Neural cell (in vitro differentiated cells): ENCODE data around the gene AKR1B15.

Source experiments
- EP300 ChIP-seq: fragments of 450-650 bp; conservative IDR thresholded peaks from 2 replicates; pipeline ENCODE4 v1.6.1; 2014; ENCODE audit warnings: antibody characterized with exemption, mild to moderate bottlenecking, moderate library complexity; ENCODE audit not compliant: poor library complexity, severe bottlenecking
- EZH2 ChIP-seq: fragments of 200-600, 300-800 bp; shearing (Covaris generic), sonication (generic); IDR thresholded peaks from 2 replicates; pipeline ENCODE4 v1.6.1; 2014; ENCODE audit warnings: antibody characterized with exemption, low read length, borderline replicate concordance, mild to moderate bottlenecking; ENCODE audit not compliant: insufficient read depth, poor library complexity, severe bottlenecking
- MXI1 ChIP-seq: fragments of 450-650 bp; conservative IDR thresholded peaks from 2 replicates; pipeline ENCODE4 v1.6.1; 2014; ENCODE audit warnings: antibody characterized with exemption, mild to moderate bottlenecking; ENCODE audit not compliant: poor library complexity, severe bottlenecking
- SMC3 ChIP-seq: fragments of 450-650 bp; conservative IDR thresholded peaks from 2 replicates; pipeline ENCODE4 v1.6.1; 2014; ENCODE audit warnings: antibody characterized with exemption, mild to moderate bottlenecking, moderate library complexity; ENCODE audit not compliant: poor library complexity
- TF ChIP-seq, protein P1 (sequence below): fragments of 450-650 bp; IDR thresholded peaks from 2 replicates; pipeline ENCODE4 v1.5.1; 2014; ENCODE audit warnings: antibody characterized with exemption, mild to moderate bottlenecking, moderate library complexity; ENCODE audit not compliant: poor library complexity, severe bottlenecking
- TF ChIP-seq, protein P2 (sequence below): IDR thresholded peaks from 2 replicates; pipeline ENCODE4 v1.6.1; 2012; ENCODE audit warnings: borderline replicate concordance

DNA sequence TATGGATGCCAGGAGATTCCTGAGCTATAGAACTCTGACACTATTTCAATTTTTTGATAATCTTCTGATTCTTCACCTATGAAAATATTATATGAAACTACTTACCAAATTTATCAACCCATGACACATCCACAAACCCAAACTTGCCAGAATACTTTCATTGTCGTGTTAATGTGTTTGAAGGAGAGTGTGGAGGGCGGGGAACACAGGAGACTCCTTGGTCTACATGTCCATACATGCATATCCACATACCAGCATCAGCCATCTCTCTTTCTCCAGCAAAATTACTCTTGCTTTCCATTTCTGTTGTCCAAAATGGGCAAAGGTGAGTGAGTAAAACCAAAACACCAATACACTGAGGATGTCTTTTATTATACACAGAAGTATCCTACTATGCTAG is 74.3 kb downstream of the AKR1B15 start:
- TF ChIP-seq, protein P1, sequence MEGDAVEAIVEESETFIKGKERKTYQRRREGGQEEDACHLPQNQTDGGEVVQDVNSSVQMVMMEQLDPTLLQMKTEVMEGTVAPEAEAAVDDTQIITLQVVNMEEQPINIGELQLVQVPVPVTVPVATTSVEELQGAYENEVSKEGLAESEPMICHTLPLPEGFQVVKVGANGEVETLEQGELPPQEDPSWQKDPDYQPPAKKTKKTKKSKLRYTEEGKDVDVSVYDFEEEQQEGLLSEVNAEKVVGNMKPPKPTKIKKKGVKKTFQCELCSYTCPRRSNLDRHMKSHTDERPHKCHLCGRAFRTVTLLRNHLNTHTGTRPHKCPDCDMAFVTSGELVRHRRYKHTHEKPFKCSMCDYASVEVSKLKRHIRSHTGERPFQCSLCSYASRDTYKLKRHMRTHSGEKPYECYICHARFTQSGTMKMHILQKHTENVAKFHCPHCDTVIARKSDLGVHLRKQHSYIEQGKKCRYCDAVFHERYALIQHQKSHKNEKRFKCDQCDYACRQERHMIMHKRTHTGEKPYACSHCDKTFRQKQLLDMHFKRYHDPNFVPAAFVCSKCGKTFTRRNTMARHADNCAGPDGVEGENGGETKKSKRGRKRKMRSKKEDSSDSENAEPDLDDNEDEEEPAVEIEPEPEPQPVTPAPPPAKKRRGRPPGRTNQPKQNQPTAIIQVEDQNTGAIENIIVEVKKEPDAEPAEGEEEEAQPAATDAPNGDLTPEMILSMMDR: no peak
- TF ChIP-seq MXI1: no peak
- TF ChIP-seq EZH2: no peak
- TF ChIP-seq EP300: no peak
- TF ChIP-seq, protein P2, sequence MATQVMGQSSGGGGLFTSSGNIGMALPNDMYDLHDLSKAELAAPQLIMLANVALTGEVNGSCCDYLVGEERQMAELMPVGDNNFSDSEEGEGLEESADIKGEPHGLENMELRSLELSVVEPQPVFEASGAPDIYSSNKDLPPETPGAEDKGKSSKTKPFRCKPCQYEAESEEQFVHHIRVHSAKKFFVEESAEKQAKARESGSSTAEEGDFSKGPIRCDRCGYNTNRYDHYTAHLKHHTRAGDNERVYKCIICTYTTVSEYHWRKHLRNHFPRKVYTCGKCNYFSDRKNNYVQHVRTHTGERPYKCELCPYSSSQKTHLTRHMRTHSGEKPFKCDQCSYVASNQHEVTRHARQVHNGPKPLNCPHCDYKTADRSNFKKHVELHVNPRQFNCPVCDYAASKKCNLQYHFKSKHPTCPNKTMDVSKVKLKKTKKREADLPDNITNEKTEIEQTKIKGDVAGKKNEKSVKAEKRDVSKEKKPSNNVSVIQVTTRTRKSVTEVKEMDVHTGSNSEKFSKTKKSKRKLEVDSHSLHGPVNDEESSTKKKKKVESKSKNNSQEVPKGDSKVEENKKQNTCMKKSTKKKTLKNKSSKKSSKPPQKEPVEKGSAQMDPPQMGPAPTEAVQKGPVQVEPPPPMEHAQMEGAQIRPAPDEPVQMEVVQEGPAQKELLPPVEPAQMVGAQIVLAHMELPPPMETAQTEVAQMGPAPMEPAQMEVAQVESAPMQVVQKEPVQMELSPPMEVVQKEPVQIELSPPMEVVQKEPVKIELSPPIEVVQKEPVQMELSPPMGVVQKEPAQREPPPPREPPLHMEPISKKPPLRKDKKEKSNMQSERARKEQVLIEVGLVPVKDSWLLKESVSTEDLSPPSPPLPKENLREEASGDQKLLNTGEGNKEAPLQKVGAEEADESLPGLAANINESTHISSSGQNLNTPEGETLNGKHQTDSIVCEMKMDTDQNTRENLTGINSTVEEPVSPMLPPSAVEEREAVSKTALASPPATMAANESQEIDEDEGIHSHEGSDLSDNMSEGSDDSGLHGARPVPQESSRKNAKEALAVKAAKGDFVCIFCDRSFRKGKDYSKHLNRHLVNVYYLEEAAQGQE: no peak
- TF ChIP-seq SMC3: no peak
